LNCaP clone FGC (cell line): ENCODE measurements around the gene MAP3K12.

Experiments
- DNase-seq: peaks from one replicate; pipeline ENCODE4 v3.0.0-alpha.2; 2011; ENCODE audit warnings: low read depth
- H3K4me3 ChIP-seq: 2 replicates; pipeline ENCODE4 v1.5.1; 2011; ENCODE audit warnings: mild to moderate bottlenecking, low read depth, low read length, control low read depth
- TF ChIP-seq, protein P1 (sequence below): IDR thresholded peaks from 2 replicates; pipeline ENCODE4 v1.5.1; 2012; ENCODE audit warnings: mild to moderate bottlenecking; ENCODE audit not compliant: control insufficient read depth, insufficient read depth; ENCODE audit errors: extremely low read depth

MAP3K12 gene

DNA sequence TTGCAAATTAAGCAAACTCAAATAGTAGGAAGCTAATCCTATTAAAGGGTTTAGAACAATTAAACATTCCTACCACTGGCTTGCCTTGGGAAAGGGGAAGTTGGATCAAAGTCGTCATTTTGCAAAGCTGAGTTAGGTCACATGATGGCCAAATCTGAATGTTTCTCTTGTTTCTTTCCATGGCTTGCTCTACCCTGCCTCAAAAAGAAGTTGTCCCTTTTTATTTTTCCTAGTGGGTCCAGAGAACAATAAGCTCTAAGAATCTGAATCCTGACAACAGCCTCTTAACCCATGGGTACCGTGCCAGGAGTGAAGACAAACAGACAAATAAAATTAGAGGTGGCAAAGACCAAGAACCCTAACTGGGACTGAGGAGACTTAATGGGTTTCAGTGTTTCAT is 34.2 kb upstream of the MAP3K12 start:
- TF ChIP-seq, protein P1, sequence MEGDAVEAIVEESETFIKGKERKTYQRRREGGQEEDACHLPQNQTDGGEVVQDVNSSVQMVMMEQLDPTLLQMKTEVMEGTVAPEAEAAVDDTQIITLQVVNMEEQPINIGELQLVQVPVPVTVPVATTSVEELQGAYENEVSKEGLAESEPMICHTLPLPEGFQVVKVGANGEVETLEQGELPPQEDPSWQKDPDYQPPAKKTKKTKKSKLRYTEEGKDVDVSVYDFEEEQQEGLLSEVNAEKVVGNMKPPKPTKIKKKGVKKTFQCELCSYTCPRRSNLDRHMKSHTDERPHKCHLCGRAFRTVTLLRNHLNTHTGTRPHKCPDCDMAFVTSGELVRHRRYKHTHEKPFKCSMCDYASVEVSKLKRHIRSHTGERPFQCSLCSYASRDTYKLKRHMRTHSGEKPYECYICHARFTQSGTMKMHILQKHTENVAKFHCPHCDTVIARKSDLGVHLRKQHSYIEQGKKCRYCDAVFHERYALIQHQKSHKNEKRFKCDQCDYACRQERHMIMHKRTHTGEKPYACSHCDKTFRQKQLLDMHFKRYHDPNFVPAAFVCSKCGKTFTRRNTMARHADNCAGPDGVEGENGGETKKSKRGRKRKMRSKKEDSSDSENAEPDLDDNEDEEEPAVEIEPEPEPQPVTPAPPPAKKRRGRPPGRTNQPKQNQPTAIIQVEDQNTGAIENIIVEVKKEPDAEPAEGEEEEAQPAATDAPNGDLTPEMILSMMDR, result no peak
- no peak for DNase-seq
- no peak overlapping the region for H3K4me3 ChIP-seq

DNA sequence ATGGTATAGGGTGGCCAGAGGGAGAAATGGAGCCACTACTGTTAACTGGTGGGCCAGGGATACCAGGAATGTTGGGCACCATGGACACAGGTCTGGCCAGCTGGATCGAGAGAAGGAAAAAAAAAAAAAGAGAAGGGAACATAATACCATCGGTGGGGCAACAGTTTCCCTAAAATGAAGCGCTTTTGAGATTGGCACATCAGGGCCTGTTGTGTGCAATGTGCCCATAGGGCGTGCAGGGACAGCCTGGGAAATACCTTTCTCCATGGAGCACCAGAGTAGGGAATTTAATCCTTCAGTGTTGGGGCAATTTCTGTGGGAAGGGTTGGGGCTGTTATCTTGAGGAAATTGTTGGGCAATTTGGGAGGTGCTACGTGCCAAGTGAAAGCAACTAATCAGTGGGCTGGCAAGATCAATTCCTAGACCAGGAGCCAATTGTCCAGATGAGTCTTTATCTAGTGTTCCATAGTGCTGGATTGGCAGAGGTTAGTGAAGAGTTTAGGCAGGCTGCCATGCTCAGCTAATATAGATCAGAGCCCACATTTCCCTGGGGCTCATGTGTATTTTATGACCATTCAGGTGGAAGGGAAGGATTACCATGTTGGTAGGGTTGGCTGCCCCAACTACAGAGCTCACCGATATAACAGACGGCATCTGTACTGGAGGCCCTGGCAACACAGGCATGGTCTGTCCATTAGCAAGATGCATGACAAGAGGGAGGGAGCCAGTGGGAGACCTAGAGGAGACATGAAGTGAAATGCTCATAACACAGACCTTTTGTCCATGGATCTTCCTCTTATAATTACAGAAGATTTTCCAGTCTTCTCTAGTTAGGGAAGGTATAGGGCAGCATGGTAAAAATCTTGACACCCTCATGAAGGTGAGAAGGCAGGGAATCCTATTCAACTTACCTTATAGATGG is 33.5 kb upstream of the MAP3K12 start:
- TF ChIP-seq, protein P1, result no peak
- DNase-seq, result no peak
- no peak overlapping the region for H3K4me3 ChIP-seq

DNA sequence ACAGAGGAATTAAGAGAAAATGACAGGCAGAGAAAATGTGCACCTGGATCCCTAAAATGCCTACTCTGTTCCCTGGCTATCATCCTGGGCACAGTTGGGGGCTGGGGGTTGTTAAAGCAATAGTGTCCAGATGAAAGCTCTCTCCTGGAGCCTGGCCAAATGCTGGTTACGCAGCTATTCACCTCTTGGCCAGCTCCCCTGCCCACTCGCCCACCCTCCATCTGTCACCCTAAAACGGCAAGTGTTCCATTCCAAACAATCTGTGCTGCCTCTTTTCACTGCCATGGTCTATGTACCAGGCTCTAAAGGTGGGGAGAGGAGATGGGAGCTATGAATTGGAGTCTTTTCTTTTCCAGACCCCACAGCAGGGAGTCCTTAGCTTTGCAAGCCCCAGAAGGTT is 32.8 kb upstream of the MAP3K12 start:
- no peak for DNase-seq
- TF ChIP-seq, protein P1, result no peak
- no peak overlapping the region for H3K4me3 ChIP-seq

DNA sequence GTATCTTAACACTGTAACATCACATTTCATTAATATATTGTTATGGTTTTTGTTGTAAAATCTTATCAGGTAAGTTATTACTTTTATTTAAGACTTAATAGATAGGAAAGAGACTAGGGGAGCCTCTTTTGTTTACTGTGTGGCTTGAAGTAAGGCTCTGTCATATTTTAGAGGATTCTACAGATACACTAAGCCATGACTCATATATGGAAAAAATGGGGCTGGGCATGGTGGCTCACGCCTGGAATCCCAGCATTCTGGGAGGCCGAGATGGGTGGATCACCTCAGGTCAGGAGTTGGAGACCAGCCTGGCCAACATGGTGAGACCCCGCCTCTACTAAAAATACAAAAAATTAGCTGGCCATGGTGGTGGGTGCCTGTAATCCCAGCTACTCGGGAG is 31.7 kb upstream of the MAP3K12 start:
- TF ChIP-seq, protein P1, result no peak
- H3K4me3 ChIP-seq, result no peak overlapping the region
- no peak for DNase-seq

DNA sequence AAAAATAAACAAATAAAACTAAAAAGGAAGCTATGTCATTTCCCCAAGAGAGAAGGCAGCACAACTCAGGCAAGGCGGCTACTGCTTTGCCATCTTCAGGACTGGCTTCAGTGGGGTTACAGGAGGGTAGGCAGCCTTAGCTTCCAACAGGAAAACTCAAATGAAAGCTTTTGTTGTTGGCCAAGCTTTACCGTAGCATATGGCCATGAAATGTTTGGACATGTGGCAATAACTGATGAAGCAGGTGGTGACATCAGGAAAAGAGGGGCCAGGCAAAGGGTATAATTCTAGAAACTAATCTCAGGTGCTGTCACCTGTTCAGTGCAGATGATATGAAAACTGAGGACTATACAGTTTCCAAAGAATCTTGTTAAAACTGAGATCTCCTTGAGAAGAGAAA is 30.8 kb upstream of the MAP3K12 start:
- TF ChIP-seq, protein P1, result no peak
- DNase-seq, result no peak
- H3K4me3 ChIP-seq, result no peak overlapping the region

DNA sequence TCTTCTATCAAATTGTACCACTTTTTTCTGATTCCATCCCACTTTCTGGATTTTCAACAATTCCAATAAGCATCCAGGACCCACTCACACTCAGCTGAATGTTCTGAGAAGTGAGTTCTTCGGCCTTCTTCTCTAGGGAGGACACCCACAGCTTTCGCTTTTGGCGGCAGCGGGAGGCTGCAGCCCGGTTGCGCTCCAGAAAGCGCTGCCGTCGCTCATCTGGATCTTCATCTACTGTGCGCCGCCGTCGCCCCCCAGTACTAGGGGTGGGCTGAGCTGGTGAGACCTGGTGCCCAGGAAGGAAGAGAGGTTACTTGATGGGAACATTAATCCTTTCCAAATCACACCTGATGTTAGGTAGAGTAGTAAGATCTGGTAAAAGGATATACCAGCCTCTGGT is 25.2 kb upstream of the MAP3K12 start:
- no peak for DNase-seq
- TF ChIP-seq, protein P1, result no peak
- H3K4me3 ChIP-seq, result no peak overlapping the region

DNA sequence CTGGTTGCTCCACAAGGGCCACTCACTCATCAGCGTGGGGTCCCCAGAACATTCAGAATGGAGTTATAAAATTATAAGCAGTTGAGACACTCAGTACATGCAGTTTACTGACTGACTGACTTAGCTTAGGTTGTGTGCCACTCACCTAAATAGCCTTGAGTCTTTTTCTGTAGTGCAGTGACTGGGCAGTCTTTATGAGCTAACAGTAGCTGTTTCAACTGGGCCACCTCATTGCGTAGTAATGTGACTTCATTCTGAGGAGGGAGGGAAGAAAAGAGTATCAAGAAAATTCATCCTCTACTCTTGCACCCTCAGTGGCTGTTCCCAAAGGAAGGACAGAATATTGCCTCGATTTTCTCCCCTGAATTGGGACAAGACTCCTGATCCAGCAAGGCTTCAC is 23.9 kb upstream of the MAP3K12 start:
- H3K4me3 ChIP-seq, result no peak overlapping the region
- TF ChIP-seq, protein P1, result no peak
- DNase-seq, result no peak
